Stimulated activated CD4-positive, alpha-beta T cell treated with anti-CD3 and anti-CD28 coated beads, TNF-alpha, amount 100 ng/mL, for 1 hour (primary cell): ENCODE results near the gene ADAMTS19.

Experiments
- DNase-seq, 3 donors: peaks; one replicate each; pipeline ENCODE4 v3.0.0-alpha.2; 2020; ENCODE audit warnings: low read depth in 3 of 3, low spot score in 1 of 3

ADAMTS19 gene

GRCh38 chr5:129664336-129664937, 204.3 kb downstream of the ADAMTS19 start:
- DNase-seq = peak in 1 of 3 donors; percentile 3

GRCh38 chr5:129670957-129671500, 210.9 kb downstream of the ADAMTS19 start:
- no peak for DNase-seq

- no peak for DNase-seq
These were observed 211.9 kb downstream of the ADAMTS19 start for GRCh38 chr5:129672006-129672405.

GRCh38 chr5:129679671-129680070, 219.6 kb downstream of the ADAMTS19 start:
- no peak for DNase-seq

GRCh38 chr5:129687941-129688340, 227.8 kb downstream of the ADAMTS19 start:
- DNase-seq = no peak

GRCh38 chr5:129689045-129689444, 228.9 kb downstream of the ADAMTS19 start:
- no peak for DNase-seq

GRCh38 chr5:129691220-129691619, 231.1 kb downstream of the ADAMTS19 start:
- no peak for DNase-seq

GRCh38 chr5:129696636-129697035, 236.5 kb downstream of the ADAMTS19 start:
- no peak for DNase-seq

- no peak for DNase-seq
These were observed 238.6 kb downstream of the ADAMTS19 start for GRCh38 chr5:129698661-129699060.

- no peak for DNase-seq
These were observed 256.1 kb downstream of the ADAMTS19 start for GRCh38 chr5:129716235-129716634.

GRCh38 chr5:129716651-129717050, 256.6 kb downstream of the ADAMTS19 start:
- DNase-seq = no peak

GRCh38 chr5:129717751-129718310, 257.7 kb downstream of the ADAMTS19 start:
- no peak for DNase-seq

- no peak for DNase-seq
These were observed 258.5 kb downstream of the ADAMTS19 start for GRCh38 chr5:129718471-129719090.

- DNase-seq = no peak
These were observed 264.1 kb downstream of the ADAMTS19 start for GRCh38 chr5:129724222-129724621.

- no peak for DNase-seq
These were observed 264.5 kb downstream of the ADAMTS19 start for GRCh38 chr5:129724647-129725046.

- no peak for DNase-seq
These were observed 279.7 kb downstream of the ADAMTS19 start for GRCh38 chr5:129739773-129740172.

GRCh38 chr5:129743541-129744187, 283.6 kb downstream of the ADAMTS19 start:
- DNase-seq = no peak

- no peak for DNase-seq
These were observed 285.9 kb downstream of the ADAMTS19 start for GRCh38 chr5:129745997-129746396.

GRCh38 chr5:129746876-129747275, 286.8 kb downstream of the ADAMTS19 start:
- no peak for DNase-seq

- no peak for DNase-seq
These were observed 287.7 kb downstream of the ADAMTS19 start, which contains the start of gene MINAR2 for GRCh38 chr5:129747572-129748407. TSS of gene MINAR2 (plus strand) at chr5:129748094. CDS start at chr5:129748191, 97 bp downstream.
